OCI-LY3 (cell line): ENCODE results near the gene KCNN3.

Experiments
- EZH2phosphoT487 ChIP-seq: fragments of 200-600 bp; shearing (Covaris generic); IDR thresholded peaks from 2 replicates; pipeline ENCODE4 v1.6.1; 2018; ENCODE audit warnings: antibody characterized with exemption, mixed run types, low read depth
- TF ChIP-seq, protein P1 (sequence below): fragments of 200-600, 300-600 bp; sonication (generic); IDR thresholded peaks from 2 replicates; pipeline ENCODE4 v1.5.1; 2014; ENCODE audit warnings: antibody characterized with exemption, low read length, low read depth

DNA sequence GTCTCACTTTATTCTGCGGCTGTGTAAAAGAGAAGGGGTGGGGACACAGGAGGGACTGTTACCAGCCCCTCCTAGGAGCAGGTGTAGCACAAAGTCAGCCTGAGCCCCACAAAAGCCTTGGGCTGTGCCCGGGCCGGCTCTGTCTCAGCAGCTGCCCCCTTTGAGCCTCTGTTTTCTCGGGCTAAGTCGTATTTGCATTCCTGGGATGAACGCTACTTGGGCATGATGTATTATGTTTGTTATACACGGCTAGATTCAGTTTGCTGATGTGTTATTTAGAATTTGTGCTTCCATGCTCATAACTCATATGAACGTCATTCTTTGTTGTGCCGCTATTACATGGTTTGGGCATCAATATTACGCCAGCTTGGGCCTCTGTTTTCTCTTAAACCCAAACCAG lies 47.8 kb downstream of the KCNN3 start:
- TF ChIP-seq, protein P1, sequence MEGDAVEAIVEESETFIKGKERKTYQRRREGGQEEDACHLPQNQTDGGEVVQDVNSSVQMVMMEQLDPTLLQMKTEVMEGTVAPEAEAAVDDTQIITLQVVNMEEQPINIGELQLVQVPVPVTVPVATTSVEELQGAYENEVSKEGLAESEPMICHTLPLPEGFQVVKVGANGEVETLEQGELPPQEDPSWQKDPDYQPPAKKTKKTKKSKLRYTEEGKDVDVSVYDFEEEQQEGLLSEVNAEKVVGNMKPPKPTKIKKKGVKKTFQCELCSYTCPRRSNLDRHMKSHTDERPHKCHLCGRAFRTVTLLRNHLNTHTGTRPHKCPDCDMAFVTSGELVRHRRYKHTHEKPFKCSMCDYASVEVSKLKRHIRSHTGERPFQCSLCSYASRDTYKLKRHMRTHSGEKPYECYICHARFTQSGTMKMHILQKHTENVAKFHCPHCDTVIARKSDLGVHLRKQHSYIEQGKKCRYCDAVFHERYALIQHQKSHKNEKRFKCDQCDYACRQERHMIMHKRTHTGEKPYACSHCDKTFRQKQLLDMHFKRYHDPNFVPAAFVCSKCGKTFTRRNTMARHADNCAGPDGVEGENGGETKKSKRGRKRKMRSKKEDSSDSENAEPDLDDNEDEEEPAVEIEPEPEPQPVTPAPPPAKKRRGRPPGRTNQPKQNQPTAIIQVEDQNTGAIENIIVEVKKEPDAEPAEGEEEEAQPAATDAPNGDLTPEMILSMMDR, result no peak
- TF ChIP-seq EZH2phosphoT487, result no peak
